Endothelial cell (in vitro differentiated cells): Measurements from ENCODE around the gene LPCAT2. TPM values are rescaled to one million over a fixed set of nuclear protein-coding genes. Genes with fewer than 3 reads are reported as not detected.
A peak's percentile ranks its signal among the peaks of the same experiment; 100 is the strongest.

Source experiments
- DNase-seq: peaks from one replicate; pipeline ENCODE4 v3.0.0; 2021; ENCODE audit warnings: low spot score
- H3K27ac Mint-ChIP-seq: one replicate; pipeline ENCODE4 v1.8.0; 2021; ENCODE audit warnings: mixed read lengths, inconsistent platforms; ENCODE audit not compliant: unreplicated experiment
- H3K27me3 Mint-ChIP-seq: one replicate; pipeline ENCODE4 v1.8.0; 2021; ENCODE audit warnings: mild to moderate bottlenecking, moderate library complexity, mixed read lengths, inconsistent platforms; ENCODE audit not compliant: unreplicated experiment
- H3K36me3 Mint-ChIP-seq: one replicate; pipeline ENCODE4 v1.8.0; 2021; ENCODE audit warnings: mild to moderate bottlenecking, low read depth, mixed read lengths, inconsistent platforms; ENCODE audit not compliant: unreplicated experiment
- H3K4me1 Mint-ChIP-seq: one replicate; pipeline ENCODE4 v1.8.0; 2021; ENCODE audit warnings: mild to moderate bottlenecking, mixed read lengths, inconsistent platforms; ENCODE audit not compliant: unreplicated experiment
- H3K4me3 Mint-ChIP-seq: one replicate; pipeline ENCODE4 v1.8.0; 2021; ENCODE audit warnings: mild to moderate bottlenecking, mixed read lengths, inconsistent platforms; ENCODE audit not compliant: unreplicated experiment
- H3K9me3 Mint-ChIP-seq: one replicate; pipeline ENCODE4 v1.8.0; 2021; ENCODE audit warnings: mixed read lengths, inconsistent platforms; ENCODE audit not compliant: unreplicated experiment
- long read RNA-seq: library from polyadenylated mRNA; unstranded; transcript quantifications from one replicate; pipeline ENCODE4 v2.0.0, GENCODE V29; 2020; ENCODE audit not compliant: unreplicated experiment
- total RNA-seq: library from RNA; stranded (reverse); fragmentation: NEBNext Ultra II Directional; extraction: Animal tissue kit (Norgen Biotek cat#: 25700); gene quantifications from one replicate; pipeline ENCODE4 v1.2.1, GENCODE V29; 2021; ENCODE audit not compliant: unreplicated experiment
- TF ChIP-seq, protein P1 (sequence below): fragments of 200-600 bp; sonication (generic); IDR thresholded peaks from one replicate; pipeline ENCODE4 v1.5.0; 2021; ENCODE audit warnings: antibody characterized with exemption; ENCODE audit not compliant: unreplicated experiment

Gene LPCAT2
- 25.5 TPM for total RNA-seq
- long read RNA-seq, full-length matches to known transcripts, result 1 of 4 reads
- long read RNA-seq, partial matches to known transcripts, result 0 of 4 reads
- long read RNA-seq, other reads (novel, unspliced or antisense), result 3 of 4 reads

- H3K9me3 Mint-ChIP-seq, result peaks cover 5% of the 10 kb centered on the region
- H3K36me3 Mint-ChIP-seq, result peaks cover 23% of the 10 kb centered on the region
- peak; percentile 88 for DNase-seq
- peaks cover 6% of the 10 kb centered on the region for H3K27me3 Mint-ChIP-seq
- H3K4me3 Mint-ChIP-seq, result peak within 1 kb of the TSS; percentile 91
- H3K27ac Mint-ChIP-seq, result peak within 1 kb of the TSS; percentile 82
- H3K4me1 Mint-ChIP-seq, result peaks cover 9% of the 10 kb centered on the region
- TF ChIP-seq, protein P1, sequence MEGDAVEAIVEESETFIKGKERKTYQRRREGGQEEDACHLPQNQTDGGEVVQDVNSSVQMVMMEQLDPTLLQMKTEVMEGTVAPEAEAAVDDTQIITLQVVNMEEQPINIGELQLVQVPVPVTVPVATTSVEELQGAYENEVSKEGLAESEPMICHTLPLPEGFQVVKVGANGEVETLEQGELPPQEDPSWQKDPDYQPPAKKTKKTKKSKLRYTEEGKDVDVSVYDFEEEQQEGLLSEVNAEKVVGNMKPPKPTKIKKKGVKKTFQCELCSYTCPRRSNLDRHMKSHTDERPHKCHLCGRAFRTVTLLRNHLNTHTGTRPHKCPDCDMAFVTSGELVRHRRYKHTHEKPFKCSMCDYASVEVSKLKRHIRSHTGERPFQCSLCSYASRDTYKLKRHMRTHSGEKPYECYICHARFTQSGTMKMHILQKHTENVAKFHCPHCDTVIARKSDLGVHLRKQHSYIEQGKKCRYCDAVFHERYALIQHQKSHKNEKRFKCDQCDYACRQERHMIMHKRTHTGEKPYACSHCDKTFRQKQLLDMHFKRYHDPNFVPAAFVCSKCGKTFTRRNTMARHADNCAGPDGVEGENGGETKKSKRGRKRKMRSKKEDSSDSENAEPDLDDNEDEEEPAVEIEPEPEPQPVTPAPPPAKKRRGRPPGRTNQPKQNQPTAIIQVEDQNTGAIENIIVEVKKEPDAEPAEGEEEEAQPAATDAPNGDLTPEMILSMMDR, result no peak
Measured at GRCh38 chr16:55508941-55509931, at the start of gene LPCAT2. Gene LPCAT2, plus strand, starts transcription at chr16:55509072. Its CDS starts 110 bp downstream, at chr16:55509182.

- TF ChIP-seq, protein P1, result no peak
- Mint-ChIP-seq H3K9me3 (no peaks in the 10 kb centered on the region), H3K4me1 (no peaks in the 10 kb centered on the region), H3K4me3 (no peak overlapping the region), H3K36me3 (no peaks in the 10 kb centered on the region), H3K27ac (no peak overlapping the region), H3K27me3 (peaks cover 7% of the 10 kb centered on the region)
- DNase-seq, result no peak
Measured at GRCh38 chr16:55462241-55462640, 46.6 kb upstream of the LPCAT2 start.

DNA sequence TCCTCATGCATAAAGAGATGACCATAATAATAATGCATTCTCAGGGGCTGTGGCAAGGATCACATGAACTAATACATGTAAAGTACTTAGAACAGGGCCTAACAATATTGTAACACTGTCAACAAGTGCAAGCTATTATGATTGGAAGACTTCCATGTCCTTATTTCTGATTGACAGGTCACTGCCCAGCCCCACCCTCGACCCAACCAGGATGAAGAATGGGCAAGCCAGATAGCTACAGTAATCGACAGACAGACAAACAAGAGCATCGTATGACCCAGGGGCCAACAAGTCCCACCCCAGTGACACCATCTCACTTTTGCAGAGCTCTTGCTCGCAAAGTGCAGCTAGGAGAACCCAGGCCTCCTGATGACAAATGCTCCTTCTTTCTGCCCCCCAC is 44.5 kb upstream of the LPCAT2 start:
- TF ChIP-seq, protein P1, result no peak
- no peak overlapping the region for H3K27ac Mint-ChIP-seq
- no peaks in the 10 kb centered on the region for H3K9me3 Mint-ChIP-seq
- no peaks in the 10 kb centered on the region for H3K4me1 Mint-ChIP-seq
- peaks cover 4% of the 10 kb centered on the region for H3K27me3 Mint-ChIP-seq
- no peaks in the 10 kb centered on the region for H3K36me3 Mint-ChIP-seq
- no peak overlapping the region for H3K4me3 Mint-ChIP-seq
- no peak for DNase-seq

GRCh38 chr16:55465077-55465896 is 43.6 kb upstream of the LPCAT2 start:
- no peak overlapping the region for H3K27ac Mint-ChIP-seq
- no peaks in the 10 kb centered on the region for H3K4me1 Mint-ChIP-seq
- no peaks in the 10 kb centered on the region for H3K9me3 Mint-ChIP-seq
- TF ChIP-seq, protein P1, result peak; percentile 99
- DNase-seq, result peak; percentile 92
- no peak overlapping the region for H3K4me3 Mint-ChIP-seq
- H3K27me3 Mint-ChIP-seq, result peaks cover 4% of the 10 kb centered on the region
- no peaks in the 10 kb centered on the region for H3K36me3 Mint-ChIP-seq
